IPS-15b (cell line): ENCODE measurements around the gene CHTF18.
A peak's percentile ranks its signal among the peaks of the same experiment; 100 is the strongest.

ENCODE experiments used
- H3K27me3 ChIP-seq: one replicate; pipeline ENCODE4 v1.6.1; 2013; ENCODE audit warnings: low read length; ENCODE audit not compliant: control insufficient read depth, insufficient read depth
- H3K36me3 ChIP-seq: one replicate; pipeline ENCODE4 v1.6.1; 2013; ENCODE audit warnings: low read length; ENCODE audit not compliant: control insufficient read depth, insufficient read depth
- H3K4me1 ChIP-seq: one replicate; pipeline ENCODE4 v1.6.1; 2013; ENCODE audit warnings: mild to moderate bottlenecking, low read length; ENCODE audit not compliant: control insufficient read depth, insufficient read depth
- H3K4me3 ChIP-seq: one replicate; pipeline ENCODE4 v1.5.1; 2013; ENCODE audit warnings: low read depth, low read length
- H3K9ac ChIP-seq: one replicate; pipeline ENCODE4 v1.6.1; 2013; ENCODE audit warnings: low read depth, mild to moderate bottlenecking, low read length
- H3K9me3 ChIP-seq: one replicate; pipeline ENCODE4 v1.6.1; 2013; ENCODE audit warnings: mild to moderate bottlenecking, low read length; ENCODE audit not compliant: control insufficient read depth, insufficient read depth

CHTF18 gene

DNA sequence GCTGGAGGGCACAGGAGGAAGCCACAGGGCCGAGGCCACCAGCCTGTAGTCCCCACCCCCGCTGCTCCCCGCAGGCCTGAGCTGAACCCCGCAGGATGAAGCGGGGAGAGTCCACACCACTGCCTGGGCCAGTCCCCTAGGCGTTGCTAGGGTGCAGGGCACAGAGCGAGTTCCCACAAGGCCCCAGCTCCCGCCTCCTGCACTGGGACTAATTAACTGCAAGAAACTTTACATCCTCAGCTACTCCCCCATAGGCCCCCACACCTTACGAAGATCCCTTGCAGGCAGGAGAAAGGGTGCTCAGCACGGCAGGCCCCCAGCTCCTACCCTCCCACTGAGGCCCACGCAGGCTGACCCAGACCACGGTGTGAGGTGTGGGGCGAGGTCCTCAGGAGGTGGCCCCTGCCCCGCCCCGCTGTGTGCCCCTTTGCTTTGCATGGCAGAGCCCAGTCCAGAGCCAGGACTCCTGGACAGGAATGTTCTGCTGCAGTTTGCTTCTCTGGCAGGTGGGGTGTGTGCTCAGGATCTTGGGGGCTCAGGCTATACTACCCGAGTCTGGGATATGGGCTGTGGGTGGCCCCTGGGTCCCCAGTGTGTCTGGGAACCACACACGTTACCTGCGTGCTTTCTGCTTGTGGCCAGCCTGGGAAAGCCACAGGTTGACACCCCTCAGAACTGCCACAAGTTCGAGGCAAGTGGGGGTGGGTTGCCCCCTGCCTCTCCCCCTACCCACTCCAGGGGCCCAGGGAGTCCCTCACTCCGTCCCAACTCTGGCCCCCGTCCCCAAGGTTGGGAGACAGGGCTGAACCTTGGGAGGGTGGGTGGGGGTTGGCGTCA is 10.9 kb downstream of the CHTF18 start:
- no peaks in the 10 kb centered on the region for H3K4me1 ChIP-seq
- peaks cover 27% of the 10 kb centered on the region for H3K36me3 ChIP-seq
- no peak overlapping the region for H3K9ac ChIP-seq
- peaks cover 11% of the 10 kb centered on the region for H3K27me3 ChIP-seq
- H3K9me3 ChIP-seq: no peaks in the 10 kb centered on the region
- no peak overlapping the region for H3K4me3 ChIP-seq

DNA sequence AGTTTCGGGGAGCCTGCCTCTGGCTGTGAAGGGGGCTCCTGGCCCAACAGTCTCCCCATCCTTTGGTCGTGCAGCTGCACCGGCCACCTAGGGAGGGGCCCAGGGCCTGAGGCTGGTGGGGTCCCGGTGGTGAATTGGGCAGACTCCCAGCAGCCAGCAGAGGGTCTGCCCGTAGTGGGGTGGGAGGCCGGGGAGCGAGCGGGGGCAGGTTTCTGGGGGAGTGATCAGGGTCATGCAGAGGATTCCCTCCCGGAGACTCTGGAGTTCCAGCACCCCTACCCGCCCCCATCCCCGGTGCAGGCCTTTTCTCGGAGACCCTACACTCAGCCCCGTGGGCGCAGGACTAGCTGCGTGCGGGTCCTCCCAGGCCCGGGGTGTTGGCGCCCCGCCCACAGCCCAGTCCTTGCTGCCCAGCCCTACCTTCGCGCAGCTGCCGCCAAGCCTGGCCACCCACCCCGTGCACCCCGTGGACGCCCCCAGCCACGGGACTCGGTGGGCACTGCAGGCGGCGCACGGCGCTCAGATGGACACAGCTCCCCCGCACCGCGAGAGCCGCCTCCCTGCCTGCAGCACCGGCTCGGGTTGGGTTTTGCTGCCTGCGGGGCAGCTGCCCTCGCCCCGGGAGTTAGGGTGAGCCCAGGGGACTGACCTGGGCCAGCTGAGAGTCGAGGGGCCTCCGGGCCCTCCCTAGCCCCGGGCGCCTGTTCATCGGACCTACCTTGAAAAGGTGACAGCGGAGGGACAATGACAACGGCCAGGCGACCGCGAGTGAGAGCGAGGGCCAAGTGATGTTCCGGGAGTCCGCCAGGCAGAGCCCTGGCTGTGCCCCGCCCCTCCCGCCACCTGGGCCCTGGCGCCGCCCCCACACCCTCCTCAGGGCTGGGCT is 11.8 kb downstream of the CHTF18 start, which contains the start of gene GNG13:
TSS of gene GNG13 (minus strand) at position 787 of the 886 bp plus-strand sequence. CDS start 1,657 bp downstream, outside the sequence.
- no peaks in the 10 kb centered on the region for H3K4me1 ChIP-seq

DNA sequence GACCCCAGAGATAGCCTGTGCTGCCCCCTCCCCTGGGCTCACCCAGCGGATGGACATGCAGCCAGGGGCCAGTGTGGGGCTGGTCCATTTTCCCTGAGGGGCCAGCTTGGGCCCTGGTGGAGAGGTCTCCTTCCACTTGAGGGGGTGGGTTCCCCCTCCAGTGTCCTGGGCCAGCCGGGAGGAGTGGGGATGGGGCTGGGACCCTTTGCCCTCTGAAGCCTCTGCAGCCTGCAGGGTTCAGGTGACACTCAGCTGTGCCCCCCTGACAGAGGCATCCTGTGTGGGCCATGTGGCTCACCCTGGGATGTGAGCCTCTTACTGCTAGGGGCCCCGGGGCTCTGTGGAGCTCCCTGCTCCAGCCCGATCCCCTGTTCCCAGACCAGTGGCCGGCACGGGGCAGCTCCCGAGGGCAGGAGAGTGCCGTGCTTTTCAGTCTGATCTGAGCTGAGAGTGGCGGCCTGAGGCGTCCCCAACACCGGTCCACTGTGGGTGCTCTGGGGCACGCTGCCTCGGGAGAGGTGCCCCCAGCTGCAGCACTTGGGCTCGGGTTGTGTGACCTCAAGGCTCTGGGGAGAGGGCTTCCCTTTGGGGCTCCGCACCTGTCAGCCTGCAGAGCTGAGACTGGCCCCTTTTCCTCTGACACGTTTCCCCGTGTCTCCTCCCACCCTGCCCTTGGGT is 12.6 kb downstream of the CHTF18 start:
- no peak overlapping the region for H3K9ac ChIP-seq
- no peak overlapping the region for H3K4me3 ChIP-seq
- peaks cover 11% of the 10 kb centered on the region for H3K27me3 ChIP-seq
- H3K36me3 ChIP-seq: peaks cover 16% of the 10 kb centered on the region
- H3K9me3 ChIP-seq: no peaks in the 10 kb centered on the region
- no peaks in the 10 kb centered on the region for H3K4me1 ChIP-seq

More for the DNA sequence above, 11.8 kb downstream of the CHTF18 start, which contains the start of gene GNG13:
- Histone ChIP-seq H3K36me3 (peaks cover 22% of the 10 kb centered on the region), H3K9ac (no peak within 1 kb of the TSS), H3K27me3 (peaks cover 11% of the 10 kb centered on the region), H3K9me3 (no peaks in the 10 kb centered on the region), H3K4me3 (peak within 1 kb of the TSS; percentile 39)

DNA sequence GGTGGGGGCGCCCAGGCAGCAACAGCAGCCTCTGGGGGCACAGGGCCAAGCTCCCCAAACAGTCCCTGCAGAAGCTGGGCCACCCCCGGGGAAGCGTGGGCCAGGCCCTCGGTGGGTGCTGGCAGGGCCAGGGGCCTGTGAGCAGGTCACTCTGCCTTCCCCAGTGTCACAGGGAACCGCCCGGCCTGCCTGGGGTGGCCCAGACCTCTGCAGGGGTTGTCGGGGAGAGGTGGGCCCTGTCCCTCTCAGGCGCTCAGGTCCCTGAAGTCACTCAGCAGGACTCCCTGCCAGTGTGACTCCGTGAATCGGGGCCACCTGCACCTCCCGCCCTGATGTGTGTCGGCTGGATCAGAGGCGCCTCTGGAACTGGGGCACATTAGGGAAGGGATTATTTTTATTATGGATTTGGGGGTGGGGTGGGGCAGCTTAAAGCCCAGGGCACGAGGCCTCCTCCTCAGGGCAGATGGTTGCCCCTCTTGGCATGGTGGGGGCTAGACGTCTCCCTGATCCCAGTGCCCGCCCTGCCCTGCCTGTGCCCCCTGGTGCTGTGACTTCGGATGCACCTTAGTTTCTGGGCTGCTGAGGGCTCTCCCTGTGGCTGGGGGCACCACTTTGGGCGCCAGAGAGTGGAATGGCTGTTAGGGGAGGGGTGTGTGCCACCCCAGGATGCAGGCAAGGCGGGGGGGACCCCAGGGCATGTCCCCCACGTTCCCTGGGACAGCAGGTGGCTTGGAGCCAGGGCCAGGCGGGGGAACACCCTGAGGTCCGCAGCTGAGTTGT is 13.4 kb downstream of the CHTF18 start:
- peaks cover 11% of the 10 kb centered on the region for H3K27me3 ChIP-seq

DNA sequence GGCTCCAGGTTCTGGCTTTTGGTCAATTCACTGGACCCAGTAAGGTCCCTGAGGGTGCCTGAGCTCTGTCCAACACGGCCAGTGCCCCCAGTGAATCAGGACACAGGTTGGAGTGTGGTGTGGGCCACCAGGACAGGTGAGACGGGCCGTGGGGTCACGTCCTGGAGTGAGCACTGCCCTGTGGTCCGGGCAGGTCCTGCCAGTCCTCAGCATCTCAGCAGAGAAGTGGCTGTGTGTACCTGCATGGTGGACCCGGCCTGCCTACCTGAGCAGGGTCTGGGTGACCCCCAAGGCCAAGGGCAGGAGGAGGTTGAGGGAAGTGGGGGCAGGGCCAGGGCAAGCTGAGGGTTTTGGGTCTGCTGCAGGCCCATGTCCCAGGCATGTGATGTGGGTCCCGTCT is 14.0 kb downstream of the CHTF18 start:
- Histone ChIP-seq H3K4me1 (no peaks in the 10 kb centered on the region), H3K36me3 (peaks cover 8% of the 10 kb centered on the region), H3K4me3 (no peak overlapping the region), H3K27me3 (peaks cover 11% of the 10 kb centered on the region), H3K9me3 (no peaks in the 10 kb centered on the region), H3K9ac (no peak overlapping the region)

More for the DNA sequence above, 13.4 kb downstream of the CHTF18 start:
- Histone ChIP-seq H3K4me3 (no peak overlapping the region), H3K4me1 (no peaks in the 10 kb centered on the region), H3K36me3 (peaks cover 9% of the 10 kb centered on the region), H3K9ac (no peak overlapping the region), H3K9me3 (no peaks in the 10 kb centered on the region)

DNA sequence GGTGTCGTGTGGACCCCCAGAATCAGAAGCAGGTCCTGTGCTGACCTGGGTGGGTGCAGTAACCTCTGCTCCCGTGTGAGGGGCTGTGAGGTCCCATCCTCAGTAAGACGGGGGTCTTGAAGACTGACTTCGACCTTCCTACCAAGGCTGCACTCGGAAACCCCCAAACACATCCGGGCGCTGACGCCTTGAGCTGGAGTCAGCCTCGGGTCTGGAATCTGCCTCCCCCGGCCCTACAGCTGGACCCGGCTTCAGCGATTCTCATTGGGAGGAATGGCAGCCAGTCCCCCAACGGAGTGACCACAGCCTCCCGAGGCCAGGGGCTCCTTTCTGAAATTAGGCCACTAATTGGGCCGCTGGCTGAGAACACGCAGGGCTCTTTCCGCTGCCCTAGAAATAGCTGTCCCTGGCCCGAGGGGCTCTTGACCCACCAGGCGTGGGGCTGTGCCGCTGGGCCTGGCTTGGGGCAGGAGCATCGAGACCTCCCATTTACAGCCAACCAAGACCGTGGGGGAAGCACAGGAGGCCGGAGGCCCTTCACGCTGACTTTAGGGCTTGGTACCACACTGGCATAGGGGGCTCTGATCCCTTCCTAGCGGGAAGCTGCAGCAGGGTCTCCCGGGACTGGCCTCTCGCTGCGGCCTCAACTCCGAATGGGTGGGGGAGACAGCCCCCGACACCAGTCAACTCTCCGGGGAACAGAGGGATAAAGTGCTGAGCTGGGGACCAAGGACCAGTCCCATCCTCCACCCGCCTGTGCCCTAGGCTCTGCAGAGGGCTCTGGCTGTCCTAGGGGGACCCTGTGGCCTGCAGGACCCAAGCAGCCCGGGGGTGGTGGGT is 14.7 kb downstream of the CHTF18 start:
- peaks cover 11% of the 10 kb centered on the region for H3K27me3 ChIP-seq
- no peaks in the 10 kb centered on the region for H3K9me3 ChIP-seq
- no peak overlapping the region for H3K4me3 ChIP-seq
- H3K9ac ChIP-seq: no peak overlapping the region
- H3K4me1 ChIP-seq: no peaks in the 10 kb centered on the region
- peaks cover 3% of the 10 kb centered on the region for H3K36me3 ChIP-seq

DNA sequence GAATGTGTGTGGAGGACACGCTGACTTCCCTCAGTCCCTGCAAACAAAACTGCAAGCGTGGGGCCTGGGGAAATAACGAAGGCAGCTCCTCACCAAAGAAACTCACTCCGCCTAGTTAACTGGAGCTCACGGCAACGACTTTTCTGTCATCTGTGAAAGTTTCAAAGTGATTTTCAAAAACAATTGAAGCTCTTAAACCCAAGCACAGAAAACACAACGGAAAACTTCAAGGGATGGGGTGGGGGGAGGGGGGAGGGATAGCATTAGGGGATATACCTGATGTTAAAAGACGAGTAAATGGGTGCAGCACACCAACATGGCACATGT is 15.3 kb downstream of the CHTF18 start:
- Histone ChIP-seq H3K9me3 (no peaks in the 10 kb centered on the region), H3K4me3 (no peak overlapping the region), H3K4me1 (no peaks in the 10 kb centered on the region), H3K36me3 (no peaks in the 10 kb centered on the region), H3K9ac (no peak overlapping the region), H3K27me3 (peaks cover 11% of the 10 kb centered on the region)

DNA sequence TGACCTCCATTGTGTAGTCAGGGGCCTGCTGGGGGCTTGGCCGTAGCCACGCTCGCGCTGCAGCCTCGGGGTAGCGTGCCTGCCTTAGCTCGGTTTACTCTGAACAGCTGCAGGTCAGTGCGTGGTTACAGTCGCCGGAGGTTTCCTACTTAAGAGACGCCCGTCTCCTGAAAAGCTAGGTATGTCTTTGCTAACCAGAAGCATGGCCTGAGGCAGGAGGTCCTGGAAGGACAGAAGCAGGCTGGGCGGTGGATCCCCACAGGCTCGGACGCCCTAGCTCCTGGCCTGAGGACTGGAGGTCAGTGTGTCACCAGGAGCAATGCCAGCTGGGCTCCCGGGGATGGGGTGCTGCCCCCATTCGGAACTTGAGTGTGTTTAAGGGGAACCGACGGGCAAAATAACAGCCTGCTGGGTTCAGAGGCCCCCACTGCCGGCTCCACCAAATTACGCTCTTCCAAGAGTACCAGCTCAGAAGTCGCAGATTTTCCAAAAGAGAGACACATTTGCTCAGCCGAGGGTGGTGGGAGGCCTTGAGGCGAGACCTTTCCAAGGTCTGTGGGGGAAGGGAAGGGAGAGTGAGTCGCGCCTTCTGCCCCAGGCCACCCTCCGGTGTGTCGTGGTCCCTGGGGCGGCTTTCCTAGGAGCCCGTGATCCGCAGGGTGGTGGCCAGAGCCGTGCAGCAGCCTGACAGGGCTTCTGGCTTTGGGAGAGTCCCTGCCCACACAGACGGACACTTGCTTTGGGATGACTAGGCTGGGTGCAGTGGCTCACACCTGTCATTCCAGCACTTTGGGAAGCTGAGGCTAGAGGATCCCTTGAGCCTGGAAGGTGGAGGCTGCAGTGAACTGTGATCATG is 16.0 kb downstream of the CHTF18 start:
- Histone ChIP-seq H3K9ac (no peak overlapping the region), H3K4me1 (no peaks in the 10 kb centered on the region), H3K4me3 (no peak overlapping the region), H3K36me3 (no peaks in the 10 kb centered on the region), H3K9me3 (no peaks in the 10 kb centered on the region), H3K27me3 (peaks cover 11% of the 10 kb centered on the region)

DNA sequence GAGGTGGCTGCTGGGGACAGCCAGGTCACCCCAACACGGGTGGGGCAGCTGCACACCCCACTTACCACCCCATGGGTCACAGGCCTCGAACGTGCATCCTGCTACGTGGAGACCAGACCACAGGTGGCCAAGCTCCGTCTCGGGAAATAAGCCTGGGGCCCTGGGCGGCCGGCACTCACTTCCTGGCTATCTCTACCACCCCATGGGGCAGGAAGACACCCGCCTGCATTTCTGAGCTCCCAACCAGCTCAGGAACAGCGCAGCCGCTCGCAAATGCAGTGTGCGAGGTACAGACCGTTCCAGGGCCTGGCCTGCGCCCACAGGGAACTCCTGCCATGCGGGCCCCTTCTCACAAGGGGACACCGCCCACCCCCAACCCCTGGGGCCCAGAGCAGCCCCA is 17.1 kb downstream of the CHTF18 start:
- Histone ChIP-seq H3K9me3 (no peaks in the 10 kb centered on the region), H3K4me1 (no peaks in the 10 kb centered on the region), H3K27me3 (peaks cover 11% of the 10 kb centered on the region), H3K36me3 (no peaks in the 10 kb centered on the region), H3K9ac (no peak overlapping the region), H3K4me3 (no peak overlapping the region)
